HG03045 (cell line): Measurements from ENCODE around the gene IL1RAPL2.
"Not testable (repeated sequence)": the region's sequence is repeated elsewhere in the genome, so short reads cannot be mapped to it uniquely, and the experiment has no call there.

ENCODE experiments used
- ATAC-seq: cut with Tn5 transposase; IDR thresholded peaks from one replicate; pipeline ENCODE4 v1.9.1; 2021; ENCODE audit warnings: mild to moderate bottlenecking, moderate library complexity; ENCODE audit not compliant: unreplicated experiment

The IL1RAPL2 gene

DNA sequence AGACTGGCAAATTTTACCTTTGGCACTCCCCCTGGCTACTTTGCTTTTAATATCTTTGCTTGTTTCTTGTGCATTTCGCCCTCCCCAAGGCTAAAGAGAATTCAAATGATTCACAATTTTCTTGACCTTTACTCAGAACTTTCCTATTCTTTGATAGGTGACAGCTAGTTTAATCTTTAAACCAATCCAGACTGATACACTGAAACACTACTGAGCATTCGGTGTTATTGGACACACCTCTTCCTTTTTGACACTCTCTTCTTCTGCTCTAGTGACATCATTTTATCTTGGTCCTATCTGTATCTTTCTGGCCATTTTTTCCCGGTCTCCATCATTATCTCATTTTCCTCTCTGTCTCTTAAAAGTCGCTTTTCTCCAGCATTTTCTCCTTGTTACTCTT, 103.1 kb downstream of the IL1RAPL2 start:
- no peak for ATAC-seq

GRCh38 chrX:104670051-104670450, 104.1 kb downstream of the IL1RAPL2 start:
- no peak for ATAC-seq

- ATAC-seq, result not testable (repeated sequence)
These were observed 111.5 kb downstream of the IL1RAPL2 start for GRCh38 chrX:104677517-104677916.

DNA sequence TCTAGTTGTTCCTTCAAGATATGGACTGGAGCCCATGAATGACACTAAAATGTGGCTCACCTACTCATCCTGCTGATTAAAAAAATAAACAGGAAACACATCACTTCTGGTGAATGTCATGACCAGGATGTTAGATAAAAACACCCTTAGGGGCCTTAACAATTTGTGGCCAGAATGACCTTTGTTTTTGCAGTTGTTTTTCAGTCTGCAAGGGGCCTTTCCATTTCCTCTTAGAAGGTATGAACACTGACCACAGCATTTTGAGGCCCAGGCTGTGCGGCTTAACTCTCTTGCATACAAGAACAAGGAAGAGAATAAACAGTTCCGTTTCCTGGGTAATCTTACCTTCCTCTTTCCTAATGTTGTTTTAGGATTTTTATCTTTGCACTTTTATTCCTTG, 113.2 kb downstream of the IL1RAPL2 start:
- no peak for ATAC-seq

GRCh38 chrX:104681214-104681613, 115.2 kb downstream of the IL1RAPL2 start:
- ATAC-seq, result no peak

DNA sequence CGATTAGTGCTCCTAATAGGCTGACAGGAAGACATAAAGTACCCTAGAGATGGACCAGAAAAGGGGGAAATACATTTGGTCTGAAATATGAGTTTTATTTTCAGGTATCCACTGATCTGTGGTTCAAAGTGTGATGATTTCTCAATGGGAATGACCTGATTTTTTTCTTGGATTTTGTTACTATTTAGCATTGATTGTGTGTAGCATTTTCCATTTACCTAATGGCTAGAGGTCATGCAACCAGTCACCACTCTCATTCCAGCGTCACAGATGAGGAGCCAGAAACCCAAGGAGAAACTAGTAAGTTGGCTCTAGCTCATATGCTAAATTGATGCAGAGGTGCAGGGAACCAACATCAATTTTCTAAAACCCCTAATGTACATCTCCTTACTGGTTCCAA, 118.1 kb downstream of the IL1RAPL2 start:
- no peak for ATAC-seq

DNA sequence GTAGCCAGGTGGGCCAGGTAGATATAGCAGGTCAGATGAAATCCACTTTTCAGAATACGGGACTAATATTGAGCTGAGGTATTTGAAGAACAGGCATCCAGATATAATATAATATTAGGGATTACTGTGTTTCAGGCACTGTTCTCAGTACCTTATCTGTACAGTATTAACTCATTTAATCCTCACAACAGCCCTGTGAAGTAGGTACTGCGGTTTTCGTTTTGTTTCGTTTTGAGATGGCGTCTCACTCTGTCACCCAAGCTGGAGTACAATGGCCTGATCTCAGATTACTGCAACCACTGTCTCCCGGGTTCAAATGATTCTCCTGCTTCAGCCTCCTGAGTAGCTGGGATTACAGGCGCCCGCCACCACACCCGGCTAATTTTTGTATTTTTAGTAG, 129.6 kb downstream of the IL1RAPL2 start:
- no peak for ATAC-seq

- ATAC-seq, result no peak
These were observed 130.7 kb downstream of the IL1RAPL2 start for GRCh38 chrX:104696667-104697066.

DNA sequence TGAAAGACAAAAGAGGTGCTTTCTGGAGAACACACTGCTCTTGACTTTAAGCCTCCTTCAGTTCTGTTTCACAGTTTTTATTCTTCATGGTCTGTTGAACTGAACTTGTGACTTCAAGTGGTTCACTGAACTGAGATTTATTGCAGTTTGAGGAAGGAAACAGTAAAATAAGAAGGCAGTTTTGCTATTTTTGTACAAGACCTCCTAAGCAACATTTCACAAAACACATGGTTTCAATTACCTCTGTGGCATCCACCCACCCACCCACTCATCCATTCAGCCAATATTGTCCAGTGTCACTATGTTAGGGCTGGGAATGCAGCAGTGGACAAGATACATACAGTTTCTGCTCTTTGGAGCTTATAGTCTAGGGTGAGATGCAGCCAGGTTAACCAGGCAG, 131.3 kb downstream of the IL1RAPL2 start:
- no peak for ATAC-seq

DNA sequence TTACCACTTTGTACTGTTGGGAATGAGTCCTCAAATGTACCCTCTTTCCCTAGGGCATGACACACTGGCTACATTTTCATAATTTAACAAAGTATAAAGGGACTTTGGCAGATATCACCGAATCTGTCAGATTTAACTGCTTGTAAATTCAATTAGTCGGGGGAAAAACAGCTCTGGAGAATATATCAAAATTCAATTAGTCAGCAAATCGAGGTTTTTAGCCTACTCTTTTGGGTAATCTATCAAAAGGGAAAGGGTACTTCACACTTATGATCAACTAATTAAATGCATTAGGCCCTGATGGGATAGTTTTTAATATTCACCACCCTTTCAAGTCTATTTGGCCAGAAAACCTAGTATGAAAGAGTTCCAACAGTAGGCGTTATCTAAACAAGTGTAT, 141.0 kb downstream of the IL1RAPL2 start:
- ATAC-seq, result no peak

DNA sequence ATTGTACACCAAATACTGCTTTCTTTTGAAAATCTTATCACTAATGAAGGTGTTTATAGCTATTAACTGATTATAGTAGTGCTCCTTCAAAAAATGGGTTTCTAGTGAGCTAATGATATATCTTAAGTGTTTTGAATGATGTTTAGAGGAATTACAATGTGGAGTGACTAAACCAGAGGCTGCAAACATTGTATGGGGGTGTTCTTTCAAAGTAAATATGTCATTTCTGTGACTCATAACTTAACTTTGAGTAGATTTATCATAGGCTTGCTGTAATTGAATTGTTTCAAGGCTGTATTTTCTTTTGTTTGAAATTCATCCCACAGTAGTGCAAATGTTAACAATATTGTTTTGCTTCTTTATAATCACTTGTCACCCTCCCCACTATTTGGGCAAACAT, 141.6 kb downstream of the IL1RAPL2 start:
- no peak for ATAC-seq

DNA sequence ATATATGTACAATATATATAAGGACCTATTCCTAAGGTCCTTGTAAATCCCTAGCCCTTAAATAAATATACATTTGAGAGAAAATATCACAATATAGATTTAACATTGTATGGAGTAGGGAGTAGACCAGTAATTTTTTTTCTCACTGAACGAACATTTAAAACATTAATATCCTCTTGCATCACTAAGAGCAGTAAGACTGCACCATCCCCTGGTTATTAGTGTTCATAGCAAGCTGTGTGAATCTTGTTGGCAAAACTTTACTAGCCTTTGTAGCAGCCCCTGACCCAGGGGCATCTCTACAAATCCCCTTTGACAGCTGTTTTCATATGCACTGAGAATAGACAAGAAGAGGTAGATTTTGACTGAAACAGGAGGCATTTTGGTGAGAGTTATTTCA, 146.5 kb downstream of the IL1RAPL2 start:
- no peak for ATAC-seq

- ATAC-seq, result no peak
These were observed 155.9 kb downstream of the IL1RAPL2 start for GRCh38 chrX:104721854-104722253.

- no peak for ATAC-seq
These were observed 162.5 kb downstream of the IL1RAPL2 start for GRCh38 chrX:104728456-104728855.

DNA sequence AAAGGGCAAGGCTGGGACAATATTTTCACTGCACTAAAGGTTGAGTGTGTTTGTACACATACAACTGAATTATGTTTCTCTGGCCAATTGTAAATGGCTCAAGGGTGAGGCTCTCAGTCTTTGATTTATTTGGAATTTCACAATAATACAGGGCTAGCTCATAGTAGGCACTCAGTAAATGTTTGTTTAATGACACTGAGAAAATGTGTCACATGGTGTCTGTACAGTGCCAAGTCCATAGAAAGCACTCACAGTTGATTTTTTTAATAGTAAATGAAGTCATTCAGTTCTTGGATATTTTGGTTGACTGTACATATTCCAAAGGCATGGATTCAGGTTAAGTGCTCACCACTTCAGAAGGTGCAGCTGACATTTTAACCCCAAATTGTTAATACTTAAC, 176.4 kb downstream of the IL1RAPL2 start:
- ATAC-seq, result no peak

DNA sequence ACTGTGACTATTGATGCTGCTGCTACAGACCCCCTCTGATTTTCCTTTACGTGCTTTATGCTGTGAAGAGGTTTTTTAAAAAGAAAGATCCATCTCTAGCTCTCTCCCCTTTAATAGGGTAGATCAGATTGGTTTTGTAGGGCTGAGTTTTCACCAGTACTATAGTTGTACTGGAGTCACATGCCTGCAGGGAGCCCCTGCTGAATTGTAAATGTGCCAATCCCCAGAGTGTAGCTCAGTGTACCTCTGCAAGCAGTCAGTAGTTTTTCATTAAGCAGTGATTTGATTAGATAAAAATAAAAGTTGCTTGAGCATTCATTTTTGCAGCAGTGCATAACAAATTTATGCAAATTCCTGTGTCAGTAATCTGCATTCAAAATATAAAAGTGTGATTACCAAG, 179.2 kb downstream of the IL1RAPL2 start:
- no peak for ATAC-seq

GRCh38 chrX:104749951-104750610, 184.1 kb downstream of the IL1RAPL2 start:
- ATAC-seq, result no peak

GRCh38 chrX:104762641-104763040, 196.6 kb downstream of the IL1RAPL2 start:
- no peak for ATAC-seq

GRCh38 chrX:104789784-104790183, 223.8 kb downstream of the IL1RAPL2 start:
- ATAC-seq, result no peak

DNA sequence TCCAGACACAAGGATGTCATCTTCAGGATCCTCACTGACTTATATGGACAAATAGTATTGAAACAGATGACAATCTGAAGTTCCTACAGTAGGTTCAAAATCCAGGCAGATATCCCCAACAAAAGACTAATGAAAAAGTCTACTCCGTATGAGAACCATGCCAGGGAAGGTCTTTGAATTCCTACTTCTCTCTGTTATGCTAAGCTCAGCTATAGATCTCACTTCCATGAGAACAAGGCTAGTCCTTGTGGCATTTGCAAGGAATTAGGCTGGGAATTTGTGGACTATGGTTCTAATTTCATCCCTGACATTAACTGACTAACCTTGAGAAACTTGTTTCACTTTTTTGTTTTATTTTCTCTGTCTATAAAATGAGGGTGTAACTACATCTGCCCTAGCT, 229.8 kb downstream of the IL1RAPL2 start:
- no peak for ATAC-seq

DNA sequence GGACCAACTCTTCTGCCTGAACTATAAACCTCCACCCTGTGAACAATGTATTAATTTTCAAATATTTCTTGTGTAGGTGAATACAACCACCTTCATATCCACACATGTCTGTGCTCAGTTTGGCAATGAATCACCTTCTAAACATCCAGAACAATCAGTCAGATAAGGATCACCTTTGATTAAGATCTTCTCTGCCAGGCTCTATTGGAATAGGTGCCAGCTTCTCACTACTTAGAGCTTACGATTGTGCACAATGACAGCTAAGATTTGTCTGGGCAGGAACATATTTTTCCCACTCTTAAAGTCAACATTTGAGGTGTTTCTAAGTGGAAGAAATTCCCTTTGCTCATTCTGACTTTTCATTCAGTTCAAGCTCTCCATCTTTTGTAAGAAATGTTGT, 237.2 kb downstream of the IL1RAPL2 start:
- no peak for ATAC-seq

- ATAC-seq, result no peak
These were observed 240.3 kb downstream of the IL1RAPL2 start for GRCh38 chrX:104806346-104806745.

DNA sequence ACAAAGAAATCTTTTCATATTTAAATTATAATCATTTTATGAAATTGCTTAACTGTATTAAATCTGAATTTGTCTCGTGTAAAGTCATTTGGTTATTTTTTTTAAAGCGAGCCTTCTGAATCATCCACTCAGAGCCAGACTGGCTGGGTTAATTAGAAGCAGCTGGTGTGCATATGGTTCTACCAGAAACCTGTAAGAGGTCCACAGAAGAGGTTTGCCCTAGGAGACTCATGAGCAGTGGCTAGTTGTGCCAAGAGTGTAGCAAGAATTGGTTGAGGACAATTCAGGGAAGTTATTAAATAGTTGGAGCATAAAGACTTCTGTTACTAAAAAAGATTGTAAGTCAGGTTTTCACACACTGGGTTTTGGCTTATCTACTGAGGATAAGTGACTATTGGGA, 267.4 kb downstream of the IL1RAPL2 start:
- ATAC-seq, result no peak
